ENCODE data around the gene RAPGEF3.

Gene RAPGEF3

GRCh38 chr12:47757364-47757839 lies 1.3 kb downstream of the RAPGEF3 start:
- no peak for DNase-seq (ENCODE audit: low read depth)

- DNase-seq (ENCODE audit: low read depth) = no peak
Observed at GRCh38 chr12:47755655-47756562, 2.8 kb downstream of the RAPGEF3 start.

- no peak for DNase-seq (ENCODE audit: low read depth)
Observed at GRCh38 chr12:47754881-47755280, 3.8 kb downstream of the RAPGEF3 start.

GRCh38 chr12:47754126-47754525 lies 4.6 kb downstream of the RAPGEF3 start:
- DNase-seq (ENCODE audit: low read depth) = no peak

- peak; percentile 65 for DNase-seq (ENCODE audit: low read depth)
Observed at GRCh38 chr12:47753021-47754001, 5.4 kb downstream of the RAPGEF3 start.

GRCh38 chr12:47752552-47752951 lies 6.1 kb downstream of the RAPGEF3 start:
- peak; percentile 86 for DNase-seq (ENCODE audit: low read depth)

GRCh38 chr12:47752121-47752520 lies 6.6 kb downstream of the RAPGEF3 start:
- no peak for DNase-seq (ENCODE audit: low read depth)

- no peak for DNase-seq (ENCODE audit: low read depth)
Observed at GRCh38 chr12:47751561-47751960, 7.1 kb downstream of the RAPGEF3 start.

- DNase-seq (ENCODE audit: low read depth) = no peak
Observed at GRCh38 chr12:47750916-47751470, 7.7 kb downstream of the RAPGEF3 start.

- no peak for DNase-seq (ENCODE audit: low read depth)
Observed at GRCh38 chr12:47750229-47750798, 8.4 kb downstream of the RAPGEF3 start.

GRCh38 chr12:47748899-47749298 lies 9.8 kb downstream of the RAPGEF3 start:
- no peak for DNase-seq (ENCODE audit: low read depth)

GRCh38 chr12:47748507-47748828 lies 10.2 kb downstream of the RAPGEF3 start:
- DNase-seq (ENCODE audit: low read depth) = no peak

- DNase-seq (ENCODE audit: low read depth) = no peak
Observed at GRCh38 chr12:47747596-47748506, 10.8 kb downstream of the RAPGEF3 start.

GRCh38 chr12:47747126-47747525 lies 11.6 kb downstream of the RAPGEF3 start:
- no peak for DNase-seq (ENCODE audit: low read depth)

GRCh38 chr12:47746523-47746922 lies 12.2 kb downstream of the RAPGEF3 start:
- DNase-seq (ENCODE audit: low read depth) = no peak

- DNase-seq (ENCODE audit: low read depth) = no peak
Observed at GRCh38 chr12:47746073-47746472, 12.6 kb downstream of the RAPGEF3 start.

- DNase-seq (ENCODE audit: low read depth) = no peak
Observed at GRCh38 chr12:47745485-47746041, 13.1 kb downstream of the RAPGEF3 start.

GRCh38 chr12:47744778-47745436 lies 13.8 kb downstream of the RAPGEF3 start:
- DNase-seq (ENCODE audit: low read depth) = no peak

GRCh38 chr12:47744005-47744651 lies 14.6 kb downstream of the RAPGEF3 start:
- no peak for DNase-seq (ENCODE audit: low read depth)
